SK-N-SH (cell line): Measurements from ENCODE around the gene MMGT1. TPM values are rescaled to one million over a fixed set of nuclear protein-coding genes. Genes with fewer than 3 reads are reported as not detected.

Experiments used
- CTCF ChIA-PET: fragments of 300-600, 350-600 bp; formaldehyde crosslinking; extraction: SDS; loops from one replicate; lab custom pipeline; 2021; lab: Yijun Ruan, JAX
- POLR2A ChIA-PET: fragments of 350-600 bp; sonication (Branson Sonifier 250); formaldehyde crosslinking; extraction: SDS; loops from one replicate; lab custom pipeline; 2020; ENCODE audit warnings: antibody characterized with exemption, inconsistent platforms; lab: Yijun Ruan, JAX
- DNase-seq: peaks from one replicate; pipeline ENCODE4 v3.0.0; 2012
- H2AFZ ChIP-seq: fragments of 200-600 bp; sonication (generic); 2 replicates; pipeline ENCODE4 v1.8.1; 2016; ENCODE audit warnings: antibody characterized with exemption, mild to moderate bottlenecking, low read depth
- H3F3A ChIP-seq: fragments of 200-600 bp; sonication (generic); replicated peaks from 2 replicates; pipeline ENCODE3; 2016; ENCODE audit warnings: antibody characterized with exemption, mild to moderate bottlenecking; ENCODE audit not compliant: insufficient read depth
- H3K27ac ChIP-seq, 2 experiments: fragments of 200-500 bp in 1 of 2; fragments of 200-600 bp in 1 of 2; sonication (Bioruptor generic) in 1 of 2; sonication (generic), shearing (Covaris generic) in 1 of 2; 2 replicates each; pipeline versions ENCODE4 v1.5.1 to v1.6.1; 2014 to 2016; ENCODE audit warnings: low read depth in 2 of 2, inconsistent platforms in 1 of 2, low read length in 1 of 2, mild to moderate bottlenecking in 1 of 2, mixed read lengths in 1 of 2
- H3K27me3 ChIP-seq: fragments of 200-600 bp; sonication (generic), shearing (Covaris generic); 2 replicates; pipeline ENCODE4 v1.6.1; 2016; ENCODE audit warnings: mixed run types; ENCODE audit not compliant: insufficient read depth
- H3K36me3 ChIP-seq, 2 experiments: fragments of 200-500 bp in 1 of 2; fragments of 200-600 bp in 1 of 2; sonication (Bioruptor generic) in 1 of 2; sonication (generic) in 1 of 2; replicated peaks in 1 of 2; 2 replicates each; pipeline versions ENCODE3 to v1.5.1; 2014 to 2016; ENCODE audit warnings: low read length in 1 of 2, mild to moderate bottlenecking in 1 of 2; ENCODE audit not compliant: insufficient read depth in 2 of 2, control insufficient read depth in 1 of 2
- H3K4me1 ChIP-seq, 2 experiments: fragments of 200-500 bp in 1 of 2; fragments of 200-600 bp in 1 of 2; sonication (Bioruptor generic) in 1 of 2; sonication (generic), shearing (Covaris generic) in 1 of 2; 2 replicates each; pipeline versions ENCODE4 v1.5.1 to v1.6.1; 2014 to 2016; ENCODE audit warnings: low read depth in 1 of 2, low read length in 1 of 2, mixed run types in 1 of 2; ENCODE audit not compliant: insufficient read depth in 2 of 2, control insufficient read depth in 1 of 2
- H3K4me2 ChIP-seq: fragments of 200-600 bp; sonication (generic), shearing (Covaris generic); 2 replicates; pipeline ENCODE4 v1.6.1; 2017; ENCODE audit warnings: mixed run types
- H3K4me3 ChIP-seq, 2 experiments: fragments of 200-500 bp in 1 of 2; fragments of 200-600 bp in 1 of 2; sonication (Bioruptor generic) in 1 of 2; sonication (generic), shearing (Covaris generic) in 1 of 2; 2 replicates each; pipeline versions ENCODE4 v1.5.1 to v1.8.1; 2014 to 2016; ENCODE audit warnings: low read depth in 2 of 2, inconsistent platforms in 1 of 2, low read length in 1 of 2, mild to moderate bottlenecking in 1 of 2, mixed read lengths in 1 of 2, moderate library complexity in 1 of 2
- H3K79me2 ChIP-seq: fragments of 200-600 bp; sonication (generic); 2 replicates; pipeline ENCODE4 v1.8.1; 2017; ENCODE audit warnings: mild to moderate bottlenecking; ENCODE audit not compliant: insufficient read depth
- H3K9ac ChIP-seq: fragments of 200-600 bp; sonication (generic); 2 replicates; pipeline ENCODE4 v1.6.1; 2017; ENCODE audit warnings: mixed run types
- H3K9me2 ChIP-seq: fragments of 200-600 bp; sonication (generic); 2 replicates; pipeline ENCODE4 v1.6.1; 2017; ENCODE audit warnings: mixed run types
- H3K9me3 ChIP-seq: fragments of 200-600 bp; sonication (generic); 2 replicates; pipeline ENCODE4 v1.6.1; 2017; ENCODE audit warnings: mixed run types, mild to moderate bottlenecking, moderate library complexity
- H4K20me1 ChIP-seq: fragments of 200-600 bp; sonication (generic); 2 replicates; pipeline ENCODE4 v1.6.1; 2017; ENCODE audit warnings: mild to moderate bottlenecking, mixed run types; ENCODE audit not compliant: insufficient read depth
- CHD2 ChIP-seq: fragments of 150-350 bp; IDR thresholded peaks from 2 replicates; pipeline ENCODE4 v1.6.1; 2018; ENCODE audit warnings: low read length; ENCODE audit not compliant: partially characterized antibody
- EP300 ChIP-seq, 2 experiments: IDR thresholded peaks; 2 replicates each; pipeline versions ENCODE4 v1.4.0 to v1.6.1; 2012; ENCODE audit warnings: borderline replicate concordance in 1 of 2, low read depth in 1 of 2, low read length in 1 of 2
- FOXJ3 ChIP-seq: sonication (generic); formaldehyde crosslinking; IDR thresholded peaks from 2 replicates; pipeline ENCODE4 v1.5.1; 2020; ENCODE audit warnings: mild to moderate bottlenecking, missing genetic modification reagents
- GATA2 ChIP-seq: sonication (generic); formaldehyde crosslinking; IDR thresholded peaks from 2 replicates; pipeline ENCODE4 v1.5.0; 2020; ENCODE audit warnings: mild to moderate bottlenecking, missing genetic modification reagents
- MEF2A ChIP-seq: IDR thresholded peaks from 2 replicates; pipeline ENCODE4 v1.4.0; 2012; ENCODE audit warnings: low read depth, borderline replicate concordance
- MXI1 ChIP-seq: IDR thresholded peaks from 2 replicates; pipeline ENCODE4 v1.6.1; 2012; ENCODE audit warnings: mild to moderate bottlenecking, low read depth, low read length, improper control_type of control experiment
- NFIC ChIP-seq: IDR thresholded peaks from 2 replicates; pipeline ENCODE4 v1.4.0; 2012; ENCODE audit warnings: borderline replicate concordance
- NRF1 ChIP-seq: IDR thresholded peaks from 2 replicates; pipeline ENCODE4 v1.6.1; 2012; ENCODE audit warnings: low read depth, mild to moderate bottlenecking, low read length
- PBX3 ChIP-seq: IDR thresholded peaks from 2 replicates; pipeline ENCODE4; 2012
- RAD21 ChIP-seq: IDR thresholded peaks from 2 replicates; pipeline ENCODE4 v1.6.1; 2012; ENCODE audit warnings: mild to moderate bottlenecking, low read length
- RCOR1 ChIP-seq: fragments of 150-350 bp; IDR thresholded peaks from 2 replicates; pipeline ENCODE4 v1.6.1; 2017; ENCODE audit warnings: antibody characterized with exemption, low read length
- SIN3A ChIP-seq: IDR thresholded peaks from 2 replicates; pipeline ENCODE4 v1.6.1; 2012; ENCODE audit warnings: low read depth, mild to moderate bottlenecking, low read length, moderate library complexity, borderline replicate concordance
- TAF1 ChIP-seq: IDR thresholded peaks from 2 replicates; pipeline ENCODE4 v1.6.1; 2012; ENCODE audit warnings: low read depth, mild to moderate bottlenecking, low read length, moderate library complexity, borderline replicate concordance
- TCF12 ChIP-seq: IDR thresholded peaks from 2 replicates; pipeline ENCODE4 v1.4.0; 2012
- WGBS: methylation state at CpG from one replicate; pipeline ENCODE4 v1.1.6; 2017; ENCODE audit warnings: low lambda C conversion rate; 5-methylcytosine and 5-hydroxymethylcytosine counted together
- polyA plus RNA-seq, 3 experiments: library from polyadenylated mRNA; depleted of rRNA; stranded (reverse); fragments of >200 nt; gene quantifications; 2 replicates each; pipeline ENCODE4 v1.2.3, GENCODE V29; 2012
- TF ChIP-seq, protein P1 (sequence below): IDR thresholded peaks from 2 replicates; pipeline ENCODE4 v1.4.0; 2012; ENCODE audit warnings: low read depth
- TF ChIP-seq, protein P2 (sequence below): IDR thresholded peaks from 2 replicates; pipeline ENCODE4 v1.4.0; 2012; ENCODE audit warnings: low read depth, borderline replicate concordance
- TF ChIP-seq, protein P3 (sequence below): IDR thresholded peaks from 2 replicates; pipeline ENCODE4 v1.4.0; 2012; ENCODE audit warnings: low read depth, borderline replicate concordance

MMGT1 gene
- polyA plus RNA-seq, 1 of the 3 experiments (the other 2 are of a cell fraction): 7.3 TPM

- Histone ChIP-seq H3K4me3 (no peak overlapping the region), H3K79me2 (no peaks in the 10 kb centered on the region), H3F3A (no peaks in the 10 kb centered on the region), H3K27me3 (peaks cover 23% of the 10 kb centered on the region), H4K20me1 (no peaks in the 10 kb centered on the region), H2AFZ (no peak overlapping the region), H3K9ac (no peak overlapping the region), H3K27ac (no peak overlapping the region), H3K4me2 (no peak overlapping the region), H3K4me1 (no peaks in the 10 kb centered on the region), H3K9me2 (no peaks in the 10 kb centered on the region), H3K9me3 (no peaks in the 10 kb centered on the region), H3K36me3 (no peaks in the 10 kb centered on the region)
- ChIA-PET CTCF (no interaction called here), POLR2A (no interaction called here)
- TF ChIP-seq SIN3A (no peak), RAD21 (no peak), RCOR1 (no peak), GATA2 (CRISPR knock-in tag) (no peak), NRF1 (no peak), MEF2A (no peak), MXI1 (no peak), TAF1 (no peak), TCF12 (no peak), NFIC (no peak), PBX3 (no peak), CHD2 (no peak), EP300 (IDR thresholded peaks at IDR 0.05; ENCODE audit: borderline replicate concordance in 1 of 2, low read depth in 1 of 2, low read length in 1 of 2) (no peak), FOXJ3 (no peak)
- TF ChIP-seq, protein P1, sequence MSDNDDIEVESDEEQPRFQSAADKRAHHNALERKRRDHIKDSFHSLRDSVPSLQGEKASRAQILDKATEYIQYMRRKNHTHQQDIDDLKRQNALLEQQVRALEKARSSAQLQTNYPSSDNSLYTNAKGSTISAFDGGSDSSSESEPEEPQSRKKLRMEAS: no peak
- TF ChIP-seq, protein P2, sequence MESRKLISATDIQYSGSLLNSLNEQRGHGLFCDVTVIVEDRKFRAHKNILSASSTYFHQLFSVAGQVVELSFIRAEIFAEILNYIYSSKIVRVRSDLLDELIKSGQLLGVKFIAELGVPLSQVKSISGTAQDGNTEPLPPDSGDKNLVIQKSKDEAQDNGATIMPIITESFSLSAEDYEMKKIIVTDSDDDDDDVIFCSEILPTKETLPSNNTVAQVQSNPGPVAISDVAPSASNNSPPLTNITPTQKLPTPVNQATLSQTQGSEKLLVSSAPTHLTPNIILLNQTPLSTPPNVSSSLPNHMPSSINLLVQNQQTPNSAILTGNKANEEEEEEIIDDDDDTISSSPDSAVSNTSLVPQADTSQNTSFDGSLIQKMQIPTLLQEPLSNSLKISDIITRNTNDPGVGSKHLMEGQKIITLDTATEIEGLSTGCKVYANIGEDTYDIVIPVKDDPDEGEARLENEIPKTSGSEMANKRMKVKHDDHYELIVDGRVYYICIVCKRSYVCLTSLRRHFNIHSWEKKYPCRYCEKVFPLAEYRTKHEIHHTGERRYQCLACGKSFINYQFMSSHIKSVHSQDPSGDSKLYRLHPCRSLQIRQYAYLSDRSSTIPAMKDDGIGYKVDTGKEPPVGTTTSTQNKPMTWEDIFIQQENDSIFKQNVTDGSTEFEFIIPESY: no peak
- TF ChIP-seq, protein P3, sequence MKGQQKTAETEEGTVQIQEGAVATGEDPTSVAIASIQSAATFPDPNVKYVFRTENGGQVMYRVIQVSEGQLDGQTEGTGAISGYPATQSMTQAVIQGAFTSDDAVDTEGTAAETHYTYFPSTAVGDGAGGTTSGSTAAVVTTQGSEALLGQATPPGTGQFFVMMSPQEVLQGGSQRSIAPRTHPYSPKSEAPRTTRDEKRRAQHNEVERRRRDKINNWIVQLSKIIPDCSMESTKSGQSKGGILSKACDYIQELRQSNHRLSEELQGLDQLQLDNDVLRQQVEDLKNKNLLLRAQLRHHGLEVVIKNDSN: no peak
- 23% methylated on average over 5 of the region's 5 CpGs for WGBS
- no peak for DNase-seq
Measured at GRCh38 chrX:135914404-135914803, 59.4 kb downstream of the MMGT1 start.

Other genes starting within 250 kb of the MMGT1 start
- not detected in 2 replicates for gene CT45A3, start 205.8 kb downstream of the MMGT1 start, polyA plus RNA-seq (2012; rRNA removed)
- not detected in 2 replicates for gene CT45A5, start 188.5 kb downstream of the MMGT1 start, polyA plus RNA-seq (2012; rRNA removed)
- gene CT45A6, start 171.2 kb downstream of the MMGT1 start, polyA plus RNA-seq (2012; rRNA removed): not detected in 2 replicates
- not detected in 2 replicates for gene CT45A2, start 154.0 kb downstream of the MMGT1 start, polyA plus RNA-seq (2012; rRNA removed)
- not detected in 2 replicates for gene CT45A7, start 136.7 kb downstream of the MMGT1 start, polyA plus RNA-seq (2012; rRNA removed)
- gene CT45A8, start 119.5 kb downstream of the MMGT1 start, polyA plus RNA-seq (2012; rRNA removed): not detected in 2 replicates
- gene CT45A9, start 102.2 kb downstream of the MMGT1 start, polyA plus RNA-seq (2012; rRNA removed): not detected in 2 replicates
- gene CT45A10, start 80.5 kb downstream of the MMGT1 start, polyA plus RNA-seq (2012; rRNA removed): not detected in 2 replicates
- not detected in 2 replicates for gene SAGE1, start 80.3 kb downstream of the MMGT1 start, polyA plus RNA-seq (2012; rRNA removed)
- gene SLC9A6, start 11.4 kb upstream of the MMGT1 start, polyA plus RNA-seq (2012; rRNA removed): 5.0 and 6.7 TPM in 2 replicates
- gene FHL1, start 173.5 kb upstream of the MMGT1 start, polyA plus RNA-seq (2012; rRNA removed): 57.8 and 71.6 TPM in 2 replicates